Measurements from ENCODE around the gene VAMP2. TPM values are rescaled to one million over a fixed set of nuclear protein-coding genes. Genes with fewer than 3 reads are reported as not detected.

The VAMP2 gene
- total RNA-seq, 1 donor from 2014 or later, result 28.0 TPM

- Histone ChIP-seq H3K79me2 (ENCODE audit: insufficient read depth, low read length) (peaks cover 15% of the 10 kb centered on the region), H2AFZ (ENCODE audit: low read depth, low read length) (peak overlapping the region; percentile 77), H3K9me3 (ENCODE audit: insufficient read depth, low read depth, low read length) (no peaks in the 10 kb centered on the region), H3K4me3 (ENCODE audit: insufficient read depth, low read depth, low read length) (peak overlapping the region; percentile 70), H3K4me2 (ENCODE audit: low read length) (peak overlapping the region; percentile 89), H3K27me3 (ENCODE audit: insufficient read depth, low read length) (no peaks in the 10 kb centered on the region), H4K20me1 (ENCODE audit: insufficient read depth, low read length) (peaks cover 24% of the 10 kb centered on the region), H3K9ac (ENCODE audit: low read length) (peak overlapping the region; percentile 85), H3K27ac (ENCODE audit: low read depth, low read length) (peak overlapping the region; percentile 73), H3K36me3 (ENCODE audit: insufficient read depth, low read length) (no peaks in the 10 kb centered on the region), H3K4me1 (ENCODE audit: insufficient read depth, low read length) (peaks cover 33% of the 10 kb centered on the region)
- H3K27ac Mint-ChIP-seq (ENCODE audit: unreplicated experiment), result peak overlapping the region; percentile 88
- H3K36me3 Mint-ChIP-seq (ENCODE audit: low read depth, unreplicated experiment), result no peaks in the 10 kb centered on the region
- no peak overlapping the region for H3K4me3 Mint-ChIP-seq (ENCODE audit: unreplicated experiment)
- no peak for TF ChIP-seq EZH2 (IDR thresholded peaks at IDR 0.05; ENCODE audit: insufficient read depth, low read length)
- TF ChIP-seq, protein P1, sequence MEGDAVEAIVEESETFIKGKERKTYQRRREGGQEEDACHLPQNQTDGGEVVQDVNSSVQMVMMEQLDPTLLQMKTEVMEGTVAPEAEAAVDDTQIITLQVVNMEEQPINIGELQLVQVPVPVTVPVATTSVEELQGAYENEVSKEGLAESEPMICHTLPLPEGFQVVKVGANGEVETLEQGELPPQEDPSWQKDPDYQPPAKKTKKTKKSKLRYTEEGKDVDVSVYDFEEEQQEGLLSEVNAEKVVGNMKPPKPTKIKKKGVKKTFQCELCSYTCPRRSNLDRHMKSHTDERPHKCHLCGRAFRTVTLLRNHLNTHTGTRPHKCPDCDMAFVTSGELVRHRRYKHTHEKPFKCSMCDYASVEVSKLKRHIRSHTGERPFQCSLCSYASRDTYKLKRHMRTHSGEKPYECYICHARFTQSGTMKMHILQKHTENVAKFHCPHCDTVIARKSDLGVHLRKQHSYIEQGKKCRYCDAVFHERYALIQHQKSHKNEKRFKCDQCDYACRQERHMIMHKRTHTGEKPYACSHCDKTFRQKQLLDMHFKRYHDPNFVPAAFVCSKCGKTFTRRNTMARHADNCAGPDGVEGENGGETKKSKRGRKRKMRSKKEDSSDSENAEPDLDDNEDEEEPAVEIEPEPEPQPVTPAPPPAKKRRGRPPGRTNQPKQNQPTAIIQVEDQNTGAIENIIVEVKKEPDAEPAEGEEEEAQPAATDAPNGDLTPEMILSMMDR (IDR thresholded peaks at IDR 0.05; ENCODE audit: insufficient read depth, low read depth, low read length), result no peak
- H3K9me3 Mint-ChIP-seq (ENCODE audit: unreplicated experiment), result no peaks in the 10 kb centered on the region
- no peaks in the 10 kb centered on the region for H3K27me3 Mint-ChIP-seq (ENCODE audit: low read depth, unreplicated experiment)
- FAIRE-seq, result no peak
- no peak for DNase-seq (ENCODE audit: low read depth)
- no peaks in the 10 kb centered on the region for H3K4me1 Mint-ChIP-seq (ENCODE audit: low read depth, unreplicated experiment)
Observed at GRCh38 chr17:8189041-8189710, 26.4 kb upstream of the VAMP2 start.

GRCh38 chr17:8188263-8188839, 25.6 kb upstream of the VAMP2 start:
- Histone ChIP-seq H3K27ac (ENCODE audit: low read depth, low read length) (peak overlapping the region; percentile 48), H3K79me2 (ENCODE audit: insufficient read depth, low read length) (peaks cover 15% of the 10 kb centered on the region), H3K27me3 (ENCODE audit: insufficient read depth, low read length) (no peaks in the 10 kb centered on the region), H4K20me1 (ENCODE audit: insufficient read depth, low read length) (peaks cover 24% of the 10 kb centered on the region), H3K4me1 (ENCODE audit: insufficient read depth, low read length) (peaks cover 33% of the 10 kb centered on the region), H3K4me3 (ENCODE audit: insufficient read depth, low read depth, low read length) (peak overlapping the region; percentile 70), H3K9me3 (ENCODE audit: insufficient read depth, low read depth, low read length) (no peaks in the 10 kb centered on the region), H2AFZ (ENCODE audit: low read depth, low read length) (no peak overlapping the region), H3K36me3 (ENCODE audit: insufficient read depth, low read length) (no peaks in the 10 kb centered on the region), H3K9ac (ENCODE audit: low read length) (peak overlapping the region; percentile 85), H3K4me2 (ENCODE audit: low read length) (peak overlapping the region; percentile 89)
- no peaks in the 10 kb centered on the region for H3K4me1 Mint-ChIP-seq (ENCODE audit: low read depth, unreplicated experiment)
- no peaks in the 10 kb centered on the region for H3K9me3 Mint-ChIP-seq (ENCODE audit: unreplicated experiment)
- no peaks in the 10 kb centered on the region for H3K27me3 Mint-ChIP-seq (ENCODE audit: low read depth, unreplicated experiment)
- peak overlapping the region; percentile 88 for H3K27ac Mint-ChIP-seq (ENCODE audit: unreplicated experiment)
- no peak for TF ChIP-seq EZH2 (IDR thresholded peaks at IDR 0.05; ENCODE audit: insufficient read depth, low read length)
- no peaks in the 10 kb centered on the region for H3K36me3 Mint-ChIP-seq (ENCODE audit: low read depth, unreplicated experiment)
- no peak for DNase-seq (ENCODE audit: low read depth)
- no peak for FAIRE-seq
- H3K4me3 Mint-ChIP-seq (ENCODE audit: unreplicated experiment), result no peak overlapping the region

DNA sequence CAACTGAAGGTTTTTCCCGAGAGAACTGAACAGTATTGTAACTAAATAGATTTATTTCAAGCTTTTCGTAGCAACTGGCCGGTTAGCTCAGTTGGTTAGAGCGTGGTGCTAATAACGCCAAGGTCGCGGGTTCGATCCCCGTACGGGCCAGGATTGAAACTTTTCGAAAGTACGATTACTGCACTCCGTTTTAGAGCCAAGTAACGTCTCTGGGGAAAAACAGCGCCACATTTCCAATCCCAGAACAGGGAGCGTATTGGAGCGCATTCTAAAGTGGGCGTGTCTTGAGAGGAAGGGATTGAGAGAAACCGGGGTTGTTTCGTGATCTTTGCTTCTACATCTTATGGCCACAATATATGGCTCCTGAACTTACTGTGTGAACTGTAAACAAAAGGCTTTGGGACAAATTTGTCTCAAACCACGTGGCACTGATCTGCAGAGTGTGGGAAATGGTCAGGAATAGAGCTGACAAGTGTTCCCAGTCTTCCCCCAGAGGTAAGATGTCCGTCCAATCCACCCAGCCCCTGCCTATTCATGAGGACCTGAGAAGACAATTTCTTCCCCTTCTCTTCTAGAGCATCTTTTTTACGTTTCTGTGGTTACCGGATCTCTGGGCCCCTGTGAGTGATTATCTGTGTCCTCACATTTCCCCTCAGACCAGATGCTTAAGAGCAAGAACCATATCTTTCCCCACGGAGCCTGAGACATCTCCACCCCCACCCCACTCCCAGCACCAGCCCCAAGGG, 24.9 kb upstream of the VAMP2 start:
- FAIRE-seq, result peak; percentile 73
- peak overlapping the region; percentile 85 for H3K9ac ChIP-seq (ENCODE audit: low read length)

More for the DNA sequence above, 24.9 kb upstream of the VAMP2 start:
- Mint-ChIP-seq H3K36me3 (ENCODE audit: low read depth, unreplicated experiment) (no peaks in the 10 kb centered on the region), H3K9me3 (ENCODE audit: unreplicated experiment) (no peaks in the 10 kb centered on the region), H3K27me3 (ENCODE audit: low read depth, unreplicated experiment) (no peaks in the 10 kb centered on the region), H3K27ac (ENCODE audit: unreplicated experiment) (no peak overlapping the region), H3K4me1 (ENCODE audit: low read depth, unreplicated experiment) (no peaks in the 10 kb centered on the region), H3K4me3 (ENCODE audit: unreplicated experiment) (no peak overlapping the region)
- Histone ChIP-seq H3K4me2 (ENCODE audit: low read length) (peak overlapping the region; percentile 91), H3K79me2 (ENCODE audit: insufficient read depth, low read length) (peaks cover 15% of the 10 kb centered on the region), H3K27me3 (ENCODE audit: insufficient read depth, low read length) (no peaks in the 10 kb centered on the region), H4K20me1 (ENCODE audit: insufficient read depth, low read length) (peaks cover 24% of the 10 kb centered on the region), H3K27ac (ENCODE audit: low read depth, low read length) (peak overlapping the region; percentile 68), H3K4me1 (ENCODE audit: insufficient read depth, low read length) (peaks cover 32% of the 10 kb centered on the region), H3K4me3 (ENCODE audit: insufficient read depth, low read depth, low read length) (peak overlapping the region; percentile 94), H3K36me3 (ENCODE audit: insufficient read depth, low read length) (no peaks in the 10 kb centered on the region), H2AFZ (ENCODE audit: low read depth, low read length) (no peak overlapping the region), H3K9me3 (ENCODE audit: insufficient read depth, low read depth, low read length) (no peaks in the 10 kb centered on the region)
- DNase-seq (ENCODE audit: low read depth), result peak; percentile 99
- TF ChIP-seq, protein P1 (IDR thresholded peaks at IDR 0.05; ENCODE audit: insufficient read depth, low read depth, low read length), result no peak
- no peak for TF ChIP-seq EZH2 (IDR thresholded peaks at IDR 0.05; ENCODE audit: insufficient read depth, low read length)
